Activated CD4-positive, alpha-beta memory T cell treated with anti-CD3 and anti-CD28 coated beads, Interleukin-2, amount 10 ng/mL, durations not matched to agents 7 days and 5 days (primary cell): Measurements from ENCODE around the gene MAGEA4. TPM values are rescaled to one million over a fixed set of nuclear protein-coding genes. Genes with fewer than 3 reads are reported as not detected.

Source experiments
- CTCF ChIA-PET: fragments of 350-600 bp; sonication (Branson Sonifier 250); formaldehyde crosslinking; loops from one replicate; lab custom pipeline; 2021; ENCODE audit warnings: antibody characterized with exemption, inconsistent platforms; lab: Charles Lee
- POLR2A ChIA-PET: fragments of 350-600 bp; sonication (Branson Sonifier 250); formaldehyde crosslinking; loops from one replicate; lab custom pipeline; 2021; ENCODE audit warnings: antibody characterized with exemption; lab: Charles Lee
- DNase-seq: peaks from one replicate; pipeline ENCODE4 v3.0.0-alpha.2; 2020
- H3K27ac Mint-ChIP-seq: one replicate; pipeline ENCODE4 v1.8.0; 2021; ENCODE audit warnings: mild to moderate bottlenecking, mixed read lengths
- H3K27me3 Mint-ChIP-seq: one replicate; pipeline ENCODE4 v1.8.0; 2021; ENCODE audit warnings: mixed read lengths
- H3K36me3 Mint-ChIP-seq: one replicate; pipeline ENCODE4 v1.8.0; 2021; ENCODE audit warnings: low read depth, mixed read lengths
- H3K4me1 Mint-ChIP-seq: one replicate; pipeline ENCODE4 v1.8.0; 2021; ENCODE audit warnings: mixed read lengths
- H3K4me3 Mint-ChIP-seq: one replicate; pipeline ENCODE4 v1.8.0; 2021; ENCODE audit warnings: mild to moderate bottlenecking, mixed read lengths
- H3K9me3 Mint-ChIP-seq: one replicate; pipeline ENCODE4 v1.8.0; 2021; ENCODE audit warnings: mixed read lengths
- total RNA-seq, 2 experiments: library from RNA; stranded (reverse); gene quantifications; one replicate each; pipeline ENCODE4 v1.2.3, GENCODE V29; 2021

MAGEA4 gene
- total RNA-seq, 2 experiments from 2014 or later = not detected

- Mint-ChIP-seq H3K27ac (no peak overlapping the region), H3K4me1 (no peaks in the 10 kb centered on the region), H3K9me3 (no peaks in the 10 kb centered on the region), H3K36me3 (no peaks in the 10 kb centered on the region), H3K27me3 (no peaks in the 10 kb centered on the region), H3K4me3 (no peak overlapping the region)
- POLR2A ChIA-PET = no interaction called here
- no peak for DNase-seq
- CTCF ChIA-PET = no interaction called here
Measured at GRCh38 chrX:151962034-151962433, 49.3 kb downstream of the MAGEA4 start.

- Mint-ChIP-seq H3K4me3 (no peak overlapping the region), H3K27ac (no peak overlapping the region), H3K27me3 (no peaks in the 10 kb centered on the region), H3K4me1 (no peaks in the 10 kb centered on the region), H3K36me3 (no peaks in the 10 kb centered on the region), H3K9me3 (no peaks in the 10 kb centered on the region)
- CTCF ChIA-PET = no interaction called here
- POLR2A ChIA-PET = no interaction called here
- no peak for DNase-seq
Measured at GRCh38 chrX:151966236-151966635, 53.5 kb downstream of the MAGEA4 start.

GRCh38 chrX:151970027-151970426, 57.3 kb downstream of the MAGEA4 start:
- DNase-seq = no peak
- no peak overlapping the region for H3K4me3 Mint-ChIP-seq
- H3K36me3 Mint-ChIP-seq = no peaks in the 10 kb centered on the region
- ChIA-PET CTCF (no interaction called here), POLR2A (no interaction called here)
- H3K4me1 Mint-ChIP-seq = no peaks in the 10 kb centered on the region
- peaks cover 14% of the 10 kb centered on the region for H3K27me3 Mint-ChIP-seq
- H3K27ac Mint-ChIP-seq = no peak overlapping the region
- H3K9me3 Mint-ChIP-seq = no peaks in the 10 kb centered on the region

- no peak overlapping the region for H3K27ac Mint-ChIP-seq
- H3K9me3 Mint-ChIP-seq = no peaks in the 10 kb centered on the region
- H3K36me3 Mint-ChIP-seq = no peaks in the 10 kb centered on the region
- POLR2A ChIA-PET = no interaction called here
- H3K4me1 Mint-ChIP-seq = no peaks in the 10 kb centered on the region
- no peak for DNase-seq
- H3K4me3 Mint-ChIP-seq = no peak overlapping the region
- H3K27me3 Mint-ChIP-seq = peaks cover 18% of the 10 kb centered on the region
- CTCF ChIA-PET = no interaction called here
Measured at GRCh38 chrX:151970661-151971060, 58.0 kb downstream of the MAGEA4 start.

GRCh38 chrX:151973060-151973661, 60.5 kb downstream of the MAGEA4 start:
- Mint-ChIP-seq H3K4me3 (no peak overlapping the region), H3K27me3 (peaks cover 23% of the 10 kb centered on the region), H3K36me3 (no peaks in the 10 kb centered on the region), H3K4me1 (no peaks in the 10 kb centered on the region), H3K27ac (no peak overlapping the region), H3K9me3 (no peaks in the 10 kb centered on the region)
- ChIA-PET POLR2A (no interaction called here), CTCF (no interaction called here)
- DNase-seq = no peak

GRCh38 chrX:151973851-151974335, 61.2 kb downstream of the MAGEA4 start:
- DNase-seq = no peak
- H3K4me1 Mint-ChIP-seq = no peaks in the 10 kb centered on the region
- peaks cover 23% of the 10 kb centered on the region for H3K27me3 Mint-ChIP-seq
- no peaks in the 10 kb centered on the region for H3K9me3 Mint-ChIP-seq
- no peak overlapping the region for H3K27ac Mint-ChIP-seq
- no peak overlapping the region for H3K4me3 Mint-ChIP-seq
- ChIA-PET CTCF (no interaction called here), POLR2A (no interaction called here)
- no peaks in the 10 kb centered on the region for H3K36me3 Mint-ChIP-seq

Other genes starting within 250 kb of the MAGEA4 start
- not detected for gene PRRG3, start 217.4 kb upstream of the MAGEA4 start, total RNA-seq
- not detected for gene FATE1, start 196.9 kb upstream of the MAGEA4 start, total RNA-seq
- gene CNGA2, start 178.1 kb upstream of the MAGEA4 start, total RNA-seq = not detected
- not detected for gene GABRE, start 61.8 kb downstream of the MAGEA4 start, total RNA-seq
- gene MAGEA10, start 225.7 kb downstream of the MAGEA4 start, total RNA-seq = not detected